SK-N-SH (cell line): ENCODE measurements around the gene SHANK2. TPM values are rescaled to one million over a fixed set of nuclear protein-coding genes. Genes with fewer than 3 reads are reported as not detected.

ENCODE experiments used
- CTCF ChIA-PET: fragments of 300-600, 350-600 bp; formaldehyde crosslinking; extraction: SDS; loops from one replicate; lab custom pipeline; 2021; lab: Yijun Ruan, JAX
- POLR2A ChIA-PET: fragments of 350-600 bp; sonication (Branson Sonifier 250); formaldehyde crosslinking; extraction: SDS; loops from one replicate; lab custom pipeline; 2020; ENCODE audit warnings: antibody characterized with exemption, inconsistent platforms; lab: Yijun Ruan, JAX
- DNase-seq: peaks from one replicate; pipeline ENCODE4 v3.0.0; 2012
- H2AFZ ChIP-seq: fragments of 200-600 bp; sonication (generic); 2 replicates; pipeline ENCODE4 v1.8.1; 2016; ENCODE audit warnings: antibody characterized with exemption, mild to moderate bottlenecking, low read depth
- H3F3A ChIP-seq: fragments of 200-600 bp; sonication (generic); replicated peaks from 2 replicates; pipeline ENCODE3; 2016; ENCODE audit warnings: antibody characterized with exemption, mild to moderate bottlenecking; ENCODE audit not compliant: insufficient read depth
- H3K27ac ChIP-seq, 2 experiments: fragments of 200-500 bp in 1 of 2; fragments of 200-600 bp in 1 of 2; sonication (Bioruptor generic) in 1 of 2; sonication (generic), shearing (Covaris generic) in 1 of 2; 2 replicates each; pipeline versions ENCODE4 v1.5.1 to v1.6.1; 2014 to 2016; ENCODE audit warnings: low read depth in 2 of 2, inconsistent platforms in 1 of 2, low read length in 1 of 2, mild to moderate bottlenecking in 1 of 2, mixed read lengths in 1 of 2
- H3K27me3 ChIP-seq: fragments of 200-600 bp; sonication (generic), shearing (Covaris generic); 2 replicates; pipeline ENCODE4 v1.6.1; 2016; ENCODE audit warnings: mixed run types; ENCODE audit not compliant: insufficient read depth
- H3K36me3 ChIP-seq, 2 experiments: fragments of 200-500 bp in 1 of 2; fragments of 200-600 bp in 1 of 2; sonication (Bioruptor generic) in 1 of 2; sonication (generic) in 1 of 2; replicated peaks in 1 of 2; 2 replicates each; pipeline versions ENCODE3 to v1.5.1; 2014 to 2016; ENCODE audit warnings: low read length in 1 of 2, mild to moderate bottlenecking in 1 of 2; ENCODE audit not compliant: insufficient read depth in 2 of 2, control insufficient read depth in 1 of 2
- H3K4me1 ChIP-seq, 2 experiments: fragments of 200-500 bp in 1 of 2; fragments of 200-600 bp in 1 of 2; sonication (Bioruptor generic) in 1 of 2; sonication (generic), shearing (Covaris generic) in 1 of 2; 2 replicates each; pipeline versions ENCODE4 v1.5.1 to v1.6.1; 2014 to 2016; ENCODE audit warnings: low read depth in 1 of 2, low read length in 1 of 2, mixed run types in 1 of 2; ENCODE audit not compliant: insufficient read depth in 2 of 2, control insufficient read depth in 1 of 2
- H3K4me2 ChIP-seq: fragments of 200-600 bp; sonication (generic), shearing (Covaris generic); 2 replicates; pipeline ENCODE4 v1.6.1; 2017; ENCODE audit warnings: mixed run types
- H3K4me3 ChIP-seq, 2 experiments: fragments of 200-500 bp in 1 of 2; fragments of 200-600 bp in 1 of 2; sonication (Bioruptor generic) in 1 of 2; sonication (generic), shearing (Covaris generic) in 1 of 2; 2 replicates each; pipeline versions ENCODE4 v1.5.1 to v1.8.1; 2014 to 2016; ENCODE audit warnings: low read depth in 2 of 2, inconsistent platforms in 1 of 2, low read length in 1 of 2, mild to moderate bottlenecking in 1 of 2, mixed read lengths in 1 of 2, moderate library complexity in 1 of 2
- H3K79me2 ChIP-seq: fragments of 200-600 bp; sonication (generic); 2 replicates; pipeline ENCODE4 v1.8.1; 2017; ENCODE audit warnings: mild to moderate bottlenecking; ENCODE audit not compliant: insufficient read depth
- H3K9ac ChIP-seq: fragments of 200-600 bp; sonication (generic); 2 replicates; pipeline ENCODE4 v1.6.1; 2017; ENCODE audit warnings: mixed run types
- H3K9me2 ChIP-seq: fragments of 200-600 bp; sonication (generic); 2 replicates; pipeline ENCODE4 v1.6.1; 2017; ENCODE audit warnings: mixed run types
- H3K9me3 ChIP-seq: fragments of 200-600 bp; sonication (generic); 2 replicates; pipeline ENCODE4 v1.6.1; 2017; ENCODE audit warnings: mixed run types, mild to moderate bottlenecking, moderate library complexity
- H4K20me1 ChIP-seq: fragments of 200-600 bp; sonication (generic); 2 replicates; pipeline ENCODE4 v1.6.1; 2017; ENCODE audit warnings: mild to moderate bottlenecking, mixed run types; ENCODE audit not compliant: insufficient read depth
- ELF1 ChIP-seq: IDR thresholded peaks from 2 replicates; pipeline ENCODE4 v1.4.0; 2012
- FOSL2 ChIP-seq: IDR thresholded peaks from 2 replicates; pipeline ENCODE4 v1.4.0; 2012; ENCODE audit warnings: low read depth, mild to moderate bottlenecking, moderate library complexity, borderline replicate concordance
- GABPA ChIP-seq: IDR thresholded peaks from 2 replicates; pipeline ENCODE4 v1.4.0; 2012; ENCODE audit warnings: low read depth, mild to moderate bottlenecking
- JUND ChIP-seq: IDR thresholded peaks from 2 replicates; pipeline ENCODE4 v1.4.0; 2012
- MEF2A ChIP-seq: IDR thresholded peaks from 2 replicates; pipeline ENCODE4 v1.4.0; 2012; ENCODE audit warnings: low read depth, borderline replicate concordance
- POLR2AphosphoS5 ChIP-seq: IDR thresholded peaks from 2 replicates; pipeline ENCODE4 v1.6.1; 2012; ENCODE audit warnings: low read depth, low read length
- RAD21 ChIP-seq: IDR thresholded peaks from 2 replicates; pipeline ENCODE4 v1.6.1; 2012; ENCODE audit warnings: mild to moderate bottlenecking, low read length
- RCOR1 ChIP-seq: fragments of 150-350 bp; IDR thresholded peaks from 2 replicates; pipeline ENCODE4 v1.6.1; 2017; ENCODE audit warnings: antibody characterized with exemption, low read length
- SIN3A ChIP-seq: IDR thresholded peaks from 2 replicates; pipeline ENCODE4 v1.6.1; 2012; ENCODE audit warnings: low read depth, mild to moderate bottlenecking, low read length, moderate library complexity, borderline replicate concordance
- YY1 ChIP-seq: IDR thresholded peaks from 2 replicates; pipeline ENCODE4 v1.4.0; 2012; ENCODE audit warnings: low read depth, mild to moderate bottlenecking
- WGBS: methylation state at CpG from one replicate; pipeline ENCODE4 v1.1.6; 2017; ENCODE audit warnings: low lambda C conversion rate; 5-methylcytosine and 5-hydroxymethylcytosine counted together
- polyA plus RNA-seq, 3 experiments: library from polyadenylated mRNA; depleted of rRNA; stranded (reverse); fragments of >200 nt; gene quantifications; 2 replicates each; pipeline ENCODE4 v1.2.3, GENCODE V29; 2012
- TF ChIP-seq, protein P1 (sequence below): fragments of 200-600 bp; sonication (generic); IDR thresholded peaks from 2 replicates; pipeline ENCODE4 v1.6.1; 2017; ENCODE audit warnings: antibody characterized with exemption, mild to moderate bottlenecking, moderate library complexity
- TF ChIP-seq, protein P2 (sequence below): IDR thresholded peaks from 2 replicates; pipeline ENCODE4 v1.6.1; 2012; ENCODE audit warnings: mild to moderate bottlenecking, low read depth, low read length, moderate library complexity

Gene SHANK2
- polyA plus RNA-seq, 1 of the 3 experiments (the other 2 are of a cell fraction) = under 0.01 TPM

DNA sequence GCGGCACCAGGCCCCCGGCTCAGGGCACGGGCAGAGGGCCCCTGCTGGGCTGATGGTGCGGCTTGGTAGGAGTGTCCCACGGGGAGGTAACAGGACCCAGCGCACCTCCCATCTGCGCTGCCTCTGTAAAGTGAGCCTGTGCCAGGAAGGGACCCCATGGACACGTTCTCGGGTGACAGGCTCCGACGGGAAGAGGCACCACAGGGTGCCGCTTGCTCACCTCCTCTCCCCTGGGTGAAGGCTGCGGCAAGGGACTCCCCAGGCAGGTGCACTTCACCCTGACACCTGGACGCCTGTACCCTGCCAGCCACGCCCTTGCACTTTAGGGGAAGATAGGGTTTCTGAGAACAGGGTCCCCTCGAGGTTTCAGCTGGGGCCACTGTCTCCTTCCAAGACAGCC, 48.1 kb downstream of the SHANK2 start:
- Histone ChIP-seq H4K20me1 (no peaks in the 10 kb centered on the region), H3K9me3 (no peaks in the 10 kb centered on the region), H3K27me3 (no peaks in the 10 kb centered on the region), H3K79me2 (no peaks in the 10 kb centered on the region), H3K27ac (no peak overlapping the region), H3K36me3 (no peaks in the 10 kb centered on the region), H3K4me3 (no peak overlapping the region), H3K4me2 (no peak overlapping the region), H3F3A (no peaks in the 10 kb centered on the region), H3K4me1 (no peaks in the 10 kb centered on the region), H2AFZ (no peak overlapping the region), H3K9me2 (no peaks in the 10 kb centered on the region), H3K9ac (no peak overlapping the region)
- POLR2A ChIA-PET = no interaction called here
- TF ChIP-seq FOSL2 (no peak), YY1 (no peak), ELF1 (no peak), RAD21 (no peak), SIN3A (no peak)
- TF ChIP-seq, protein P1, sequence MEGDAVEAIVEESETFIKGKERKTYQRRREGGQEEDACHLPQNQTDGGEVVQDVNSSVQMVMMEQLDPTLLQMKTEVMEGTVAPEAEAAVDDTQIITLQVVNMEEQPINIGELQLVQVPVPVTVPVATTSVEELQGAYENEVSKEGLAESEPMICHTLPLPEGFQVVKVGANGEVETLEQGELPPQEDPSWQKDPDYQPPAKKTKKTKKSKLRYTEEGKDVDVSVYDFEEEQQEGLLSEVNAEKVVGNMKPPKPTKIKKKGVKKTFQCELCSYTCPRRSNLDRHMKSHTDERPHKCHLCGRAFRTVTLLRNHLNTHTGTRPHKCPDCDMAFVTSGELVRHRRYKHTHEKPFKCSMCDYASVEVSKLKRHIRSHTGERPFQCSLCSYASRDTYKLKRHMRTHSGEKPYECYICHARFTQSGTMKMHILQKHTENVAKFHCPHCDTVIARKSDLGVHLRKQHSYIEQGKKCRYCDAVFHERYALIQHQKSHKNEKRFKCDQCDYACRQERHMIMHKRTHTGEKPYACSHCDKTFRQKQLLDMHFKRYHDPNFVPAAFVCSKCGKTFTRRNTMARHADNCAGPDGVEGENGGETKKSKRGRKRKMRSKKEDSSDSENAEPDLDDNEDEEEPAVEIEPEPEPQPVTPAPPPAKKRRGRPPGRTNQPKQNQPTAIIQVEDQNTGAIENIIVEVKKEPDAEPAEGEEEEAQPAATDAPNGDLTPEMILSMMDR = no peak
- TF ChIP-seq, protein P2, sequence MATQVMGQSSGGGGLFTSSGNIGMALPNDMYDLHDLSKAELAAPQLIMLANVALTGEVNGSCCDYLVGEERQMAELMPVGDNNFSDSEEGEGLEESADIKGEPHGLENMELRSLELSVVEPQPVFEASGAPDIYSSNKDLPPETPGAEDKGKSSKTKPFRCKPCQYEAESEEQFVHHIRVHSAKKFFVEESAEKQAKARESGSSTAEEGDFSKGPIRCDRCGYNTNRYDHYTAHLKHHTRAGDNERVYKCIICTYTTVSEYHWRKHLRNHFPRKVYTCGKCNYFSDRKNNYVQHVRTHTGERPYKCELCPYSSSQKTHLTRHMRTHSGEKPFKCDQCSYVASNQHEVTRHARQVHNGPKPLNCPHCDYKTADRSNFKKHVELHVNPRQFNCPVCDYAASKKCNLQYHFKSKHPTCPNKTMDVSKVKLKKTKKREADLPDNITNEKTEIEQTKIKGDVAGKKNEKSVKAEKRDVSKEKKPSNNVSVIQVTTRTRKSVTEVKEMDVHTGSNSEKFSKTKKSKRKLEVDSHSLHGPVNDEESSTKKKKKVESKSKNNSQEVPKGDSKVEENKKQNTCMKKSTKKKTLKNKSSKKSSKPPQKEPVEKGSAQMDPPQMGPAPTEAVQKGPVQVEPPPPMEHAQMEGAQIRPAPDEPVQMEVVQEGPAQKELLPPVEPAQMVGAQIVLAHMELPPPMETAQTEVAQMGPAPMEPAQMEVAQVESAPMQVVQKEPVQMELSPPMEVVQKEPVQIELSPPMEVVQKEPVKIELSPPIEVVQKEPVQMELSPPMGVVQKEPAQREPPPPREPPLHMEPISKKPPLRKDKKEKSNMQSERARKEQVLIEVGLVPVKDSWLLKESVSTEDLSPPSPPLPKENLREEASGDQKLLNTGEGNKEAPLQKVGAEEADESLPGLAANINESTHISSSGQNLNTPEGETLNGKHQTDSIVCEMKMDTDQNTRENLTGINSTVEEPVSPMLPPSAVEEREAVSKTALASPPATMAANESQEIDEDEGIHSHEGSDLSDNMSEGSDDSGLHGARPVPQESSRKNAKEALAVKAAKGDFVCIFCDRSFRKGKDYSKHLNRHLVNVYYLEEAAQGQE = no peak
- no peak for DNase-seq
- 69% methylated on average over 7 of the region's 16 CpGs for WGBS
- CTCF ChIA-PET = no interaction called here

DNA sequence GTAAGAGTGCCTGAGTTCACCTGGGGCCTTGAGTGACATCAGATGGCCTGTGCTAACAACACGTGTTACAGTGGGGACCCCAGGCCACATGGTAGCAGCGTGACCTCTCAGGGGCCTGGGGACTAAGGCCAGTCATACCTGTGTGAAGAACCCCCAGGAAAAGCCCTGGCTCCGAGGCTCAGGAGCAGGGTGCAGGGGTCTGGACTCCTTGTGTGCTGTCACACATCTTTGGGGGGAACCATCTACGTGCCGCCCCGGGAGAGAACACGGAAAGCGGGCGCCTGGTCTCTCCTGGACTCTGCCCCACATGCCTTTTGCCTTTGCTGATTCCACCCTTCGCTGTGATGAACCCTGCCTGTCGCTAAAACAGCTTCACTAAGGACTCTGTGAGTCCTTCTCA, 48.7 kb downstream of the SHANK2 start:
- no peak for DNase-seq
- CTCF ChIA-PET = no interaction called here
- TF ChIP-seq, protein P1 = no peak
- TF ChIP-seq MEF2A = no peak
- no peak for TF ChIP-seq POLR2AphosphoS5
- TF ChIP-seq GABPA = no peak
- TF ChIP-seq JUND = no peak
- TF ChIP-seq RCOR1 = no peak

More for the DNA sequence above, 48.7 kb downstream of the SHANK2 start:
- Histone ChIP-seq H3K36me3 (no peaks in the 10 kb centered on the region), H3K9me3 (no peaks in the 10 kb centered on the region), H3K9me2 (no peaks in the 10 kb centered on the region), H3K9ac (no peak overlapping the region), H4K20me1 (no peaks in the 10 kb centered on the region), H3K4me2 (no peak overlapping the region), H3K79me2 (no peaks in the 10 kb centered on the region), H3K27me3 (no peaks in the 10 kb centered on the region), H2AFZ (no peak overlapping the region), H3K4me3 (no peak overlapping the region), H3K4me1 (no peaks in the 10 kb centered on the region), H3K27ac (no peak overlapping the region), H3F3A (no peaks in the 10 kb centered on the region)
- WGBS = 48% methylated on average over 3 of the region's 11 CpGs
- POLR2A ChIA-PET = no interaction called here
